ENCODE data around the gene PAQR3. TPM values are rescaled to one million over a fixed set of nuclear protein-coding genes. Genes with fewer than 3 reads are reported as not detected.
"Not testable (repeated sequence)": the region's sequence is repeated elsewhere in the genome, so short reads cannot be mapped to it uniquely, and the experiment has no call there.

PAQR3 gene
- total RNA-seq, 1 donor from 2014 or later = 29.0 TPM

DNA sequence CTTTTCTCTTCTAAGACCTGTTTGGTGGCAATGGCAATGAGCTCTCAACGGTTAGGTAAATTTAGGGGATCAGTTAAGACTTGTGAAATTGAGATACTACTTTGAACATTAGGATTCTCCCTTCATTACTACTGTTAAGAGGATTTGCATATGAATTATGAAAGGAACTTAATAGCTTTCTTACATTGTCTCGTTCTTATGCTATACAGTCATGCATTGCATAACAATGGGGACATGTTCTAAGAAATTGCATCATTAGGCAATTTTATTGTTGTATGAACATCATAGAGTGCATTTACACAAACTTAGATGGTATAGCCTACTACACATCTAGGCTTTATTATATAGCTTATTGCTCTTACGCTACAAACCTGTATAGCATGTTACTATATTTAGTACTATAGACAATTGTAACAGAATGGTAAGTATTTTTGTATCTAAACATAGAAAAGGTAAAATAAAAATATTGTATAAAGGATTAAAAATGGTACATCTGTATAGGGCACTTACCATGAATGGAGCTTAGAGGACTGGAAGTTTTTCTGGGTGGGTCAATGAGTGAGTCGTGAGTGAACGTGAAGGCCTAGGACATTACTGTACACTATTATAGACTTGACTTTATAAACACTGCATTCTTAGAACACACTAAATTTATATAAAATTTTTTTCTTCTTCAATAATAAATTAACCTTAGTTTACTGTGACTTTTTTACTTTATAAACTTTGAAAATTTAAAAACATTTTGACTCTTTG is 62.5 kb downstream of the PAQR3 start:
- H3K36me3 Mint-ChIP-seq (ENCODE audit: low read depth, unreplicated experiment) = no peaks in the 10 kb centered on the region
- FAIRE-seq = no peak
- TF ChIP-seq EZH2 (IDR thresholded peaks at IDR 0.05; ENCODE audit: insufficient read depth, low read length) = no peak
- TF ChIP-seq, protein P1, sequence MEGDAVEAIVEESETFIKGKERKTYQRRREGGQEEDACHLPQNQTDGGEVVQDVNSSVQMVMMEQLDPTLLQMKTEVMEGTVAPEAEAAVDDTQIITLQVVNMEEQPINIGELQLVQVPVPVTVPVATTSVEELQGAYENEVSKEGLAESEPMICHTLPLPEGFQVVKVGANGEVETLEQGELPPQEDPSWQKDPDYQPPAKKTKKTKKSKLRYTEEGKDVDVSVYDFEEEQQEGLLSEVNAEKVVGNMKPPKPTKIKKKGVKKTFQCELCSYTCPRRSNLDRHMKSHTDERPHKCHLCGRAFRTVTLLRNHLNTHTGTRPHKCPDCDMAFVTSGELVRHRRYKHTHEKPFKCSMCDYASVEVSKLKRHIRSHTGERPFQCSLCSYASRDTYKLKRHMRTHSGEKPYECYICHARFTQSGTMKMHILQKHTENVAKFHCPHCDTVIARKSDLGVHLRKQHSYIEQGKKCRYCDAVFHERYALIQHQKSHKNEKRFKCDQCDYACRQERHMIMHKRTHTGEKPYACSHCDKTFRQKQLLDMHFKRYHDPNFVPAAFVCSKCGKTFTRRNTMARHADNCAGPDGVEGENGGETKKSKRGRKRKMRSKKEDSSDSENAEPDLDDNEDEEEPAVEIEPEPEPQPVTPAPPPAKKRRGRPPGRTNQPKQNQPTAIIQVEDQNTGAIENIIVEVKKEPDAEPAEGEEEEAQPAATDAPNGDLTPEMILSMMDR (IDR thresholded peaks at IDR 0.05; ENCODE audit: insufficient read depth, low read depth, low read length) = no peak
- no peak overlapping the region for H3K27ac Mint-ChIP-seq (ENCODE audit: unreplicated experiment)
- Histone ChIP-seq H2AFZ (ENCODE audit: low read depth, low read length) (no peak overlapping the region), H3K27ac (ENCODE audit: low read depth, low read length) (no peak overlapping the region), H3K9ac (ENCODE audit: low read length) (no peak overlapping the region), H3K4me3 (ENCODE audit: insufficient read depth, low read depth, low read length) (no peak overlapping the region), H3K27me3 (ENCODE audit: insufficient read depth, low read length) (no peaks in the 10 kb centered on the region), H3K4me1 (ENCODE audit: insufficient read depth, low read length) (no peaks in the 10 kb centered on the region), H3K4me2 (ENCODE audit: low read length) (no peak overlapping the region), H3K9me3 (ENCODE audit: insufficient read depth, low read depth, low read length) (no peaks in the 10 kb centered on the region), H4K20me1 (ENCODE audit: insufficient read depth, low read length) (no peaks in the 10 kb centered on the region), H3K36me3 (ENCODE audit: insufficient read depth, low read length) (peaks cover 19% of the 10 kb centered on the region), H3K79me2 (ENCODE audit: insufficient read depth, low read length) (no peaks in the 10 kb centered on the region)
- H3K9me3 Mint-ChIP-seq (ENCODE audit: unreplicated experiment) = no peaks in the 10 kb centered on the region
- H3K4me1 Mint-ChIP-seq (ENCODE audit: low read depth, unreplicated experiment) = no peaks in the 10 kb centered on the region
- no peaks in the 10 kb centered on the region for H3K27me3 Mint-ChIP-seq (ENCODE audit: low read depth, unreplicated experiment)
- H3K4me3 Mint-ChIP-seq (ENCODE audit: unreplicated experiment) = no peak overlapping the region
- no peak for DNase-seq (ENCODE audit: low read depth)

GRCh38 chr4:78870056-78870455 is 69.2 kb downstream of the PAQR3 start:
- no peaks in the 10 kb centered on the region for H3K79me2 ChIP-seq (ENCODE audit: insufficient read depth, low read length)
- FAIRE-seq = no peak
- no peaks in the 10 kb centered on the region for H3K4me1 Mint-ChIP-seq (ENCODE audit: low read depth, unreplicated experiment)
- H3K9me3 ChIP-seq (ENCODE audit: insufficient read depth, low read depth, low read length) = no peaks in the 10 kb centered on the region
- H3K9me3 Mint-ChIP-seq (ENCODE audit: unreplicated experiment) = no peaks in the 10 kb centered on the region
- peaks cover 20% of the 10 kb centered on the region for H3K36me3 ChIP-seq (ENCODE audit: insufficient read depth, low read length)
- no peaks in the 10 kb centered on the region for H3K27me3 ChIP-seq (ENCODE audit: insufficient read depth, low read length)
- H3K9ac ChIP-seq (ENCODE audit: low read length) = no peak overlapping the region
- no peak for TF ChIP-seq EZH2 (IDR thresholded peaks at IDR 0.05; ENCODE audit: insufficient read depth, low read length)
- TF ChIP-seq, protein P1 (IDR thresholded peaks at IDR 0.05; ENCODE audit: insufficient read depth, low read depth, low read length) = no peak
- peaks cover 7% of the 10 kb centered on the region for H3K36me3 Mint-ChIP-seq (ENCODE audit: low read depth, unreplicated experiment)
- DNase-seq (ENCODE audit: low read depth) = no peak
- H3K27me3 Mint-ChIP-seq (ENCODE audit: low read depth, unreplicated experiment) = no peaks in the 10 kb centered on the region
- no peak overlapping the region for H3K4me3 ChIP-seq (ENCODE audit: insufficient read depth, low read depth, low read length)
- H2AFZ ChIP-seq (ENCODE audit: low read depth, low read length) = no peak overlapping the region
- H3K4me3 Mint-ChIP-seq (ENCODE audit: unreplicated experiment) = no peak overlapping the region
- no peak overlapping the region for H3K27ac Mint-ChIP-seq (ENCODE audit: unreplicated experiment)
- no peaks in the 10 kb centered on the region for H4K20me1 ChIP-seq (ENCODE audit: insufficient read depth, low read length)
- no peaks in the 10 kb centered on the region for H3K4me1 ChIP-seq (ENCODE audit: insufficient read depth, low read length)
- H3K27ac ChIP-seq (ENCODE audit: low read depth, low read length) = no peak overlapping the region
- no peak overlapping the region for H3K4me2 ChIP-seq (ENCODE audit: low read length)

DNA sequence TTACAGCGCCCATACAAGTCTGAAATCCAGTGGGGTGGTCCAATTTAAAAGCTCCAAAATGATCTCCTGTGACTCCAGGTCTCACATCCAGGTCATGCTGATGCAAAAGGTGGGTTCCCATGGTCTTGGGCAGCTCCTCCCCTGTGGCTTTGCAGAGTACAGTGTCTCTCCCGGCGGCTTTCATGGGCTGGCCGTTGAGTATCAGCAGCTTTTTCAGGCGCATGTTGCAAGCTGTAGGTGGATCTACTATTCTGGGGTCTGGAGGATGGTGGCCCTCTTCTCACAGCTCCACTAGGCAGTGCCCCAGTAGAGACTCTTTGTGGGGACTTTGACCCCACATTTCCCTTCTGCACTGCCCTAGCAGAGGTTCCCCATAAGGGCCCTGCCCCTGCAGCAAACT is 70.5 kb downstream of the PAQR3 start:
- not testable (repeated sequence) for H3K4me2 ChIP-seq (ENCODE audit: low read length); H3K27ac Mint-ChIP-seq (ENCODE audit: unreplicated experiment); H3K4me3 ChIP-seq (ENCODE audit: insufficient read depth, low read depth, low read length); H3K4me1 ChIP-seq (ENCODE audit: insufficient read depth, low read length); H4K20me1 ChIP-seq (ENCODE audit: insufficient read depth, low read length); H3K4me3 Mint-ChIP-seq (ENCODE audit: unreplicated experiment); H3K9me3 ChIP-seq (ENCODE audit: insufficient read depth, low read depth, low read length); H3K27me3 Mint-ChIP-seq (ENCODE audit: low read depth, unreplicated experiment); H3K36me3 Mint-ChIP-seq (ENCODE audit: low read depth, unreplicated experiment); H3K4me1 Mint-ChIP-seq (ENCODE audit: low read depth, unreplicated experiment); FAIRE-seq; H3K9me3 Mint-ChIP-seq (ENCODE audit: unreplicated experiment); H3K79me2 ChIP-seq (ENCODE audit: insufficient read depth, low read length); H2AFZ ChIP-seq (ENCODE audit: low read depth, low read length); DNase-seq (ENCODE audit: low read depth); H3K27me3 ChIP-seq (ENCODE audit: insufficient read depth, low read length); H3K9ac ChIP-seq (ENCODE audit: low read length); H3K27ac ChIP-seq (ENCODE audit: low read depth, low read length)
- H3K36me3 ChIP-seq (ENCODE audit: insufficient read depth, low read length) = peaks cover 20% of the 10 kb centered on the region
